Neural cell (in vitro differentiated cells): ENCODE measurements around the gene HOXA1. TPM values are rescaled to one million over a fixed set of nuclear protein-coding genes. Genes with fewer than 3 reads are reported as not detected.

Experiments used
- H2AFZ ChIP-seq: fragments of 200-600, 300-800 bp; sonication (generic), shearing (Covaris generic); 2 replicates; pipeline ENCODE4 v1.6.0; 2014; ENCODE audit warnings: low read depth, mild to moderate bottlenecking, antibody characterized with exemption, low read length, moderate library complexity
- H3F3A ChIP-seq: fragments of 200-600 bp; shearing (Covaris generic); 2 replicates; pipeline ENCODE4 v1.6.1; 2016; ENCODE audit warnings: mild to moderate bottlenecking, moderate library complexity, mixed read lengths, antibody characterized with exemption, low read length; ENCODE audit not compliant: insufficient read depth, poor library complexity, severe bottlenecking
- H3K27ac ChIP-seq: fragments of 200-600, 300-800 bp; sonication (generic), shearing (Covaris generic); 2 replicates; pipeline ENCODE4 v1.5.1; 2014; ENCODE audit warnings: mild to moderate bottlenecking, low read length, moderate library complexity
- H3K27me3 ChIP-seq: fragments of 300-800, 200-600 bp; sonication (generic), shearing (Covaris generic); 2 replicates; pipeline ENCODE4 v1.6.0; 2014; ENCODE audit warnings: mild to moderate bottlenecking, low read depth, low read length, moderate library complexity; ENCODE audit not compliant: insufficient read depth
- H3K36me3 ChIP-seq: fragments of 300-800, 200-600 bp; sonication (generic), shearing (Covaris generic); 2 replicates; pipeline ENCODE4 v1.5.1; 2014; ENCODE audit warnings: mild to moderate bottlenecking, antibody characterized with exemption, low read length, moderate library complexity; ENCODE audit not compliant: insufficient read depth
- H3K4me2 ChIP-seq: fragments of 300-800, 200-600 bp; sonication (generic), shearing (Covaris generic); 2 replicates; pipeline ENCODE4 v1.6.0; 2014; ENCODE audit warnings: mild to moderate bottlenecking, low read length
- H3K4me3 ChIP-seq: fragments of 300-800, 200-600 bp; sonication (generic), shearing (Covaris generic); 2 replicates; pipeline ENCODE4 v1.5.1; 2014; ENCODE audit warnings: mild to moderate bottlenecking, low read length, moderate library complexity
- H3K79me2 ChIP-seq: fragments of 200-600 bp; shearing (Covaris generic); replicated peaks from 2 replicates; pipeline ENCODE4 v1.6.0; 2014; ENCODE audit warnings: mild to moderate bottlenecking, low read length, moderate library complexity; ENCODE audit not compliant: insufficient read depth
- H3K9ac ChIP-seq: fragments of 300-800, 200-600 bp; sonication (generic), shearing (Covaris generic); 2 replicates; pipeline ENCODE4 v1.6.1; 2016; ENCODE audit warnings: mild to moderate bottlenecking, low read length, mixed read lengths
- H3K9me2 ChIP-seq: fragments of 200-600 bp; shearing (Covaris generic); 2 replicates; pipeline ENCODE4 v1.6.1; 2016; ENCODE audit warnings: mild to moderate bottlenecking, low read length, mixed read lengths; ENCODE audit not compliant: insufficient read depth
- H3K9me3 ChIP-seq: fragments of 200-600, 300-800 bp; sonication (generic), shearing (Covaris generic); 2 replicates; pipeline ENCODE4 v1.6.1; 2016; ENCODE audit warnings: mild to moderate bottlenecking, mixed run types, low read length, moderate library complexity, mixed read lengths
- H4K20me1 ChIP-seq: fragments of 200-600 bp; shearing (Covaris generic); 2 replicates; pipeline ENCODE4 v1.6.1; 2016; ENCODE audit warnings: mild to moderate bottlenecking, mixed run types; ENCODE audit not compliant: insufficient read depth
- CTCF ChIP-seq: fragments of 450-650 bp; IDR thresholded peaks from 2 replicates; pipeline ENCODE4 v1.5.1; 2014; ENCODE audit warnings: antibody characterized with exemption, mild to moderate bottlenecking, moderate library complexity; ENCODE audit not compliant: poor library complexity, severe bottlenecking
- EP300 ChIP-seq: fragments of 450-650 bp; conservative IDR thresholded peaks from 2 replicates; pipeline ENCODE4 v1.6.1; 2014; ENCODE audit warnings: antibody characterized with exemption, mild to moderate bottlenecking, moderate library complexity; ENCODE audit not compliant: poor library complexity, severe bottlenecking
- EZH2 ChIP-seq: fragments of 200-600, 300-800 bp; shearing (Covaris generic), sonication (generic); IDR thresholded peaks from 2 replicates; pipeline ENCODE4 v1.6.1; 2014; ENCODE audit warnings: antibody characterized with exemption, low read length, borderline replicate concordance, mild to moderate bottlenecking; ENCODE audit not compliant: insufficient read depth, poor library complexity, severe bottlenecking
- MXI1 ChIP-seq: fragments of 450-650 bp; conservative IDR thresholded peaks from 2 replicates; pipeline ENCODE4 v1.6.1; 2014; ENCODE audit warnings: antibody characterized with exemption, mild to moderate bottlenecking; ENCODE audit not compliant: poor library complexity, severe bottlenecking
- POLR2AphosphoS5 ChIP-seq: IDR thresholded peaks from 2 replicates; pipeline ENCODE4 v1.6.1; 2012
- RAD21 ChIP-seq: fragments of 450-650 bp; conservative IDR thresholded peaks from 2 replicates; pipeline ENCODE4 v1.6.1; 2014; ENCODE audit warnings: antibody characterized with exemption, mild to moderate bottlenecking, moderate library complexity
- REST ChIP-seq: IDR thresholded peaks from 2 replicates; pipeline ENCODE4 v1.6.1; 2012; ENCODE audit warnings: borderline replicate concordance
- SMC3 ChIP-seq: fragments of 450-650 bp; conservative IDR thresholded peaks from 2 replicates; pipeline ENCODE4 v1.6.1; 2014; ENCODE audit warnings: antibody characterized with exemption, mild to moderate bottlenecking, moderate library complexity; ENCODE audit not compliant: poor library complexity
- TAF1 ChIP-seq: IDR thresholded peaks from 2 replicates; pipeline ENCODE4 v1.6.1; 2012; ENCODE audit warnings: low read depth
- polyA plus RNA-seq: library from polyadenylated mRNA; depleted of rRNA; stranded (reverse); fragments of >200 nt; gene quantifications from 2 replicates; pipeline ENCODE4 v1.2.3, GENCODE V29; 2014

The HOXA1 gene
- polyA plus RNA-seq, 1 donor from 2014 or later: not detected

GRCh38 chr7:27097686-27098577 is 2.1 kb upstream of the HOXA1 start:
- no peak overlapping the region for H3K4me3 ChIP-seq
- no peak overlapping the region for H2AFZ ChIP-seq
- no peaks in the 10 kb centered on the region for H3F3A ChIP-seq
- H3K9me3 ChIP-seq: peaks cover 3% of the 10 kb centered on the region
- H3K4me2 ChIP-seq: no peak overlapping the region
- H3K9me2 ChIP-seq: no peaks in the 10 kb centered on the region
- no peaks in the 10 kb centered on the region for H3K36me3 ChIP-seq
- H3K79me2 ChIP-seq: no peaks in the 10 kb centered on the region
- TF ChIP-seq POLR2AphosphoS5: no peak
- TF ChIP-seq RAD21: no peak
- TF ChIP-seq EZH2: no peak
- no peak for TF ChIP-seq MXI1
- TF ChIP-seq TAF1: no peak
- no peak for TF ChIP-seq EP300
- no peak for TF ChIP-seq CTCF
- TF ChIP-seq REST: no peak
- no peak for TF ChIP-seq SMC3
- H3K27ac ChIP-seq: no peak overlapping the region
- H4K20me1 ChIP-seq: no peaks in the 10 kb centered on the region
- no peak overlapping the region for H3K9ac ChIP-seq
- H3K27me3 ChIP-seq: peaks cover 100% of the 10 kb centered on the region

GRCh38 chr7:27096768-27097514 is 1.1 kb upstream of the HOXA1 start:
- no peaks in the 10 kb centered on the region for H4K20me1 ChIP-seq

More at GRCh38 chr7:27096768-27097514, 1.1 kb upstream of the HOXA1 start:
- Histone ChIP-seq H3K27me3 (peaks cover 100% of the 10 kb centered on the region), H3K4me2 (no peak overlapping the region), H3K4me3 (peak overlapping the region; percentile 63), H3F3A (no peaks in the 10 kb centered on the region), H3K9me2 (no peaks in the 10 kb centered on the region), H3K36me3 (no peaks in the 10 kb centered on the region), H3K27ac (no peak overlapping the region), H2AFZ (no peak overlapping the region), H3K9ac (no peak overlapping the region), H3K79me2 (no peaks in the 10 kb centered on the region), H3K9me3 (peaks cover 3% of the 10 kb centered on the region)
- no peak for TF ChIP-seq REST
- TF ChIP-seq CTCF: no peak
- peak; percentile 43 for TF ChIP-seq POLR2AphosphoS5
- no peak for TF ChIP-seq MXI1
- no peak for TF ChIP-seq TAF1
